Right lobe of liver (tissue), 6 donors: ENCODE results near the gene NEDD1. TPM values are rescaled to one million over a fixed set of nuclear protein-coding genes. Genes with fewer than 3 reads are reported as not detected.

Experiments
- ATAC-seq, 4 donors: fragments of 200-7000 bp; cut with Tn5 transposase; one replicate each; pipeline ENCODE4 v1.9.1; 2020; ENCODE audit warnings: mild to moderate bottlenecking in 4 of 4, moderate library complexity in 4 of 4
- DNase-seq, 3 donors: peaks; one replicate each; pipeline ENCODE4 v3.0.0-alpha.2; 2020
- H3K27ac ChIP-seq, 3 donors: fragments of 200-600 bp; one replicate each; pipeline ENCODE4 v1.8.0; 2022
- H3K27me3 ChIP-seq, 2 donors: fragments of 200-600 bp; one replicate each; pipeline ENCODE4 v1.8.0; 2022
- H3K36me3 ChIP-seq, 4 donors: fragments of 200-600 bp; sonication (generic) in 1 of 4; one replicate each; pipeline versions ENCODE4 v1.5.1 to v1.8.0; 2017 to 2022; ENCODE audit warnings: control low read depth in 1 of 4
- H3K4me1 ChIP-seq, 4 donors: fragments of 200-600 bp; sonication (generic) in 1 of 4; one replicate each; pipeline versions ENCODE4 v1.5.1 to v1.8.0; 2017 to 2022; ENCODE audit warnings: control low read depth in 1 of 4
- H3K4me3 ChIP-seq, 3 donors: fragments of 200-600 bp; one replicate each; pipeline ENCODE4 v1.8.0; 2022
- H3K9me3 ChIP-seq, 4 donors: fragments of 200-600 bp; sonication (generic) in 1 of 4; one replicate each; pipeline versions ENCODE4 v1.5.1 to v1.8.0; 2017 to 2022; ENCODE audit warnings: control low read depth in 1 of 4
- CTCF ChIP-seq, 4 donors: fragments of 200-600 bp in 3 of 4; fragments of 450-650 bp in 1 of 4; IDR thresholded peaks; one replicate each; pipeline versions ENCODE4 v1.5.1 to v1.8.0; 2016 to 2022; ENCODE audit warnings: antibody characterized with exemption in 4 of 4, mild to moderate bottlenecking in 2 of 4
- POLR2A ChIP-seq: fragments of 450-650 bp; IDR thresholded peaks from one replicate; pipeline ENCODE4 v1.6.1; 2017; ENCODE audit warnings: antibody characterized with exemption, mild to moderate bottlenecking
- WGBS: methylation state at CpG from one replicate; pipeline ENCODE4 v1.1.6; 2018; ENCODE audit warnings: low coverage, low lambda C conversion rate; ENCODE audit not compliant: insufficient coverage; ENCODE audit errors: missing lambda C conversion rate; 5-methylcytosine and 5-hydroxymethylcytosine counted together
- intact Hi-C, 2 donors: fragments of 100-400 bp; cut with DNase I; formaldehyde crosslinking; loops; one replicate each; pipeline versions ENCODE4 v1.11.2 to v1.14.1; 2022
- total RNA-seq, 6 experiments: library from RNA; depleted of rRNA in 2 of 6; stranded (reverse); fragments of >200 nt in 2 of 6; fragmentation: NEBNext Ultra II Directional in 3 of 6; extraction: Animal tissue kit (Norgen Biotek cat#: 25700) in 3 of 6; gene quantifications; one replicate each; pipeline versions ENCODE4 v1.1.0 to v1.2.4, GENCODE V29; 2016 to 2023
- donor health status: DM: no; HTN: yes; CAD: no.
- donor health status: DM: no; HTN: no; CAD: no.
- donor health status: DM: no; HTN: no; CAD: no.
- donor health status: DM: no; HTN: yes; CAD: no.
- donor health status: DM: no; HTN: yes; CAD: no.

NEDD1 gene
- total RNA-seq, 6 experiments from 2014 or later = 2.8 to 8.5 (median 6.4) TPM

GRCh38 chr12:96912261-96912660 is 5.2 kb downstream of the NEDD1 start:
- 78% methylated on average over 2 of the region's 2 CpGs for WGBS
- intact Hi-C loops = no loop called here

GRCh38 chr12:96912943-96913342 is 5.9 kb downstream of the NEDD1 start:
- 92% methylated on average over 1 of the region's 2 CpGs for WGBS
- intact Hi-C loops = no loop called here
- no peaks in the 10 kb centered on the region for H3K27me3 ChIP-seq
- H3K9me3 ChIP-seq = no peaks in the 10 kb centered on the region
- TF ChIP-seq CTCF (IDR thresholded peaks at IDR 0.05) = no peak
- TF ChIP-seq POLR2A = no peak
- H3K27ac ChIP-seq = no peak overlapping the region
- ATAC-seq (no peak), DNase-seq (no peak)
- H3K4me1 ChIP-seq = peaks cover 0 to 4% (median 0%) of the 10 kb centered on the region in 4 donors
- no peak overlapping the region for H3K4me3 ChIP-seq
- H3K36me3 ChIP-seq = no peaks in the 10 kb centered on the region

More at GRCh38 chr12:96912261-96912660, 5.2 kb downstream of the NEDD1 start:
- Histone ChIP-seq H3K27ac (no peak overlapping the region), H3K4me3 (no peak overlapping the region), H3K36me3 (no peaks in the 10 kb centered on the region), H3K27me3 (no peaks in the 10 kb centered on the region), H3K9me3 (no peaks in the 10 kb centered on the region), H3K4me1 (peaks cover 0 to 6% (median 0%) of the 10 kb centered on the region in 4 donors)
- ATAC-seq (no peak), DNase-seq (no peak)
- TF ChIP-seq CTCF (IDR thresholded peaks at IDR 0.05) (no peak), POLR2A (no peak)

GRCh38 chr12:96919510-96920210 is 12.6 kb downstream of the NEDD1 start:
- Histone ChIP-seq H3K4me1 (no peaks in the 10 kb centered on the region), H3K36me3 (no peaks in the 10 kb centered on the region), H3K9me3 (no peaks in the 10 kb centered on the region), H3K4me3 (no peak overlapping the region), H3K27ac (no peak overlapping the region), H3K27me3 (no peaks in the 10 kb centered on the region)
- DNase-seq (no peak), ATAC-seq (no peak)
- no peak for TF ChIP-seq CTCF (IDR thresholded peaks at IDR 0.05)
- intact Hi-C loops = no loop called here
- WGBS = 65% methylated on average over 2 of the region's 2 CpGs

- Histone ChIP-seq H3K36me3 (peaks cover 0 to 13% (median 3%) of the 10 kb centered on the region in 4 donors), H3K27ac (no peak overlapping the region), H3K27me3 (no peaks in the 10 kb centered on the region), H3K4me3 (no peak overlapping the region), H3K4me1 (no peaks in the 10 kb centered on the region), H3K9me3 (no peaks in the 10 kb centered on the region)
- intact Hi-C loops = no loop called here
- no peak for TF ChIP-seq POLR2A
- no peak for TF ChIP-seq CTCF (IDR thresholded peaks at IDR 0.05)
- WGBS = 90% methylated on average over 2 of the region's 2 CpGs
- ATAC-seq (no peak), DNase-seq (no peak)
These were observed 41.7 kb downstream of the NEDD1 start for GRCh38 chr12:96948782-96949181.
